SKM-1 (cell line): Measurements from ENCODE around the gene ELP5.
A peak's percentile ranks its signal among the peaks of the same experiment; 100 is the strongest.

ENCODE experiments used
- DNase-seq: peaks from one replicate; lab custom pipeline; 2025; ENCODE audit not compliant: unreplicated experiment; lab: John Stamatoyannopoulos, UW

Gene ELP5

GRCh38 chr17:7308625-7309433, 56.8 kb downstream of the ELP5 start:
- peak; percentile 19 for DNase-seq
